ENCODE results near the gene ADRB2.
"Not testable (repeated sequence)": the region's sequence is repeated elsewhere in the genome, so short reads cannot be mapped to it uniquely, and the experiment has no call there.

Gene ADRB2

DNA sequence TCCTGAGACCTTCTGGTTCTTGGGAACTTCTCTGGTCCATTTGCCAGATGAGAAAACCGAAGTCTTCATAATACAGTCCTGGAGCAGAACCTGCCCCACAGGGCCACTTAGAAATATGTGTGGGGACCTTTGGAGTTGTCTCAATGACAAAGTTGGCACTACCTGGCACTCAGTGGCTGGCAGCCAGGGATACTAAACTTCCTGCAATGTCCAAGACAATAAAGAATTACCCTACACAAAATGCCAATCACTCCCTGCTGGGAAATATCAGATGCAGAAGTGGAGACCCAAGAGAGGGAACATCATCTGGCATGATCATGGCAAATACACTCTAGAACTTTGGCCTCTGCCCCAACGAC lies 29.6 kb downstream of the ADRB2 start:
- no peak for DNase-seq

- no peak for DNase-seq
These were observed 30.0 kb downstream of the ADRB2 start for GRCh38 chr5:148856424-148856823.

DNA sequence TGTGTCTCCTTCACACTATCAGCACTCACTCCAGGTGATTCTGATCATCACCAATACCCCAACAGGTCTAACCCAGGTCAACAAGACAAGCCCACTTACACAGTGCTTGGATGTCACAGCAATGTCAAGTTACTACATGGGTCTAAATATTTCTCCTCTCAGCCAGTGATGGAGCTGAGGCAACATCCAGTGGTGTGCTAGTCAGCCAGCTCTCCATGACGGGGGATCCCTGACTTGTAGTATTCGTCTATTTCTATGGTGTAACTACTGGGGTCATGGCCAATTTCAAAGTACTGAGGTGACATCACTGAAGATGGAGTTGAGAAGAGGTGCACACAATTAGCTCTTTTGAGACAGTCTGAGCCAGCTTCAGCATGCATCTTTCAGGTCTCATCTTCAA lies 31.1 kb downstream of the ADRB2 start:
- DNase-seq = no peak

GRCh38 chr5:148858106-148858505 lies 31.7 kb downstream of the ADRB2 start:
- DNase-seq = no peak

DNA sequence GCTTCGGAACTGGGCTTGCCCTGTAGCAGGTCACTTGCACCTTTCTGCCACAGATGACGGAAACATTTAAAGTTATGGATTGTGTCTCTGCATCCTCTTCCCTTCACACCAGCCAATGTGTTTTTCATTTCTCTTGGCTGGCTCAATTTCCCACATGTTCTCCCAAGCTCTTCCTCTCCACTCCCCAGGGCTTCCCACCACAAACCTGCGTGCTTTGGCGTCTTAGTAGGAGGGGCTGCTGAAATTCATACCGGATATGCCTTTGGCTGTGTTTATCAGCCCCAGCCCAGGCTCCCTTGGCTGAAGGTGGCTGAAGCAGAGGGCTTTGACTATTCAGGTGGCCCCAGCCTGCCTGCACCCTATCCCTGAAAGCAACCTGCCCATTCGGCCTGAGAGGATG lies 32.1 kb downstream of the ADRB2 start:
- DNase-seq = no peak

DNA sequence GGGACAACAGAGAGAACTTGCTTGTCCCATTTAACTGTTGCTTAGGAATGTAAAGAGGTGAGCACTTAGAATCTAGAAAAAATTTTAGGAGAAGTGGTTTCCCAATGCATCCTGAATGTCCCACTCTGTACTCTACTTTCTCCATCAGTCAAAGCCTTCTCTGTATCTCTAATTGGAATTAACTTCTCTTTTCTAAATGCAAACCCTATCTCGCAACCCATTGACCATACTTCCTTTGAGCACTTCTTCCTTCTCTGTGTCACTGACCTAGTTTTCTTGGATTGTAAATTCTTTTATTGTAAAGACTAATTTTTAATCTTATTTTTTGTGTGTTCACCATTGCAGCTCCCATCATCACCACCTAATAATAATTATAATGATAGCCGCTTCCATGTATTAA lies 33.3 kb downstream of the ADRB2 start:
- no peak for DNase-seq

DNA sequence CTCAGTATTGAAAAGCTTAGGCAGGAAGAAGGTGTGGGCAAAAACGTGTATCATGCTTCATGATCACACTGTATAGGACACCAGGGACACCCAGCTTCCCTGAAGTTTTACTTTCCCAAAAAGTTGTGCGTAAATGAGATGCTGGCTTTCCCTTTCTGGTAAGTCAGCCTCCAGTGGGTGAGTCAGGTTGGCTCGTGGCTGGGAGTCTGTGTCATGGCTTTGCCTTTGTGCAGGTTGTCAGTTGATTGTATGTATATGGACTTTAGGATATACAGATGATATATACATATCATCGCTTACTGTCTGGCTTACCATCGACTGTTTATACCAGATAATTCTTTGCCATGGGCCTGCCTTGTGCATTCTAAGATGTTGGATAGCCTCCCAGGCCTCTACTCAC lies 34.2 kb downstream of the ADRB2 start:
- no peak for DNase-seq

- no peak for DNase-seq
These were observed 34.7 kb downstream of the ADRB2 start for GRCh38 chr5:148861088-148861487.

DNA sequence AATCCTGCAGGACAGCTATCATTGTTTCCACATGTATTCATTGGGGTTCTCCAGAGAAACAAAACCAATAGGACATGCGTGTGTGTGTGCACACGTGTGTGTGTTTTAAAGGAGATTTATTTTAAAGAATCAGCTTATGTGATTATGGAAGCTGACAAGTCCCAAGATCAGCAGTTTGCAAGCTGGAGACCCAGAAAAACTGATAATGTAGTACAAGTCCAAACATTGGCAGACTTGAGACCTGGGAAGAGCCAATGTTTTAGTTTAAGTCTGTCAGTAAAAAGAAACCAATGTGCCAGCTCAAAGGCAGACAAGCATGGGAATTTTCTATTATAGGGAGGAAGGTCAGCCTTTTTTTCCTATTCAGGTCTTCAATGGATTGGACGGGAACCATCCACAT lies 35.3 kb downstream of the ADRB2 start:
- DNase-seq = no peak

- DNase-seq = no peak
These were observed 37.9 kb downstream of the ADRB2 start for GRCh38 chr5:148864113-148864841.

DNA sequence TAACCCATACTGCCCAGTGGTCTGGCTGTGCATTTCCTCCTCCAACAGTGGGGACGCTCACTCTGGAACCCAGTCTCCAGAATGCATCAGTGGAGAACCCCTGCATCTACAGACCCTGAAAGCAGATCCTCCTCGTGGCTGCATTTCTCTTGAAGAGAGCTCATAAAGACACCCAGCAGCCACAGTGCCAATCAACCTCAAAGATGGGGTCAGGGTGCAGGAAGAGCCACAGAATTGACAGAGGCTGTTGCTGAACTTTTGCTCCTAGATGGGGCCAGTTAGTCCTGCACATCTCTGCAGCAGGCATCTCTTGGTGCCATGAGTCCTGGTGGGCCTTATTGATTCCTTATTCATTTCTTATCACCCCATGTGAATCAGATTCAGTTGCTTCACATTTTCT lies 39.6 kb downstream of the ADRB2 start:
- no peak for DNase-seq

GRCh38 chr5:148873120-148873519 lies 46.7 kb downstream of the ADRB2 start:
- no peak for DNase-seq

GRCh38 chr5:148873690-148874485 lies 47.5 kb downstream of the ADRB2 start:
- no peak for DNase-seq

DNA sequence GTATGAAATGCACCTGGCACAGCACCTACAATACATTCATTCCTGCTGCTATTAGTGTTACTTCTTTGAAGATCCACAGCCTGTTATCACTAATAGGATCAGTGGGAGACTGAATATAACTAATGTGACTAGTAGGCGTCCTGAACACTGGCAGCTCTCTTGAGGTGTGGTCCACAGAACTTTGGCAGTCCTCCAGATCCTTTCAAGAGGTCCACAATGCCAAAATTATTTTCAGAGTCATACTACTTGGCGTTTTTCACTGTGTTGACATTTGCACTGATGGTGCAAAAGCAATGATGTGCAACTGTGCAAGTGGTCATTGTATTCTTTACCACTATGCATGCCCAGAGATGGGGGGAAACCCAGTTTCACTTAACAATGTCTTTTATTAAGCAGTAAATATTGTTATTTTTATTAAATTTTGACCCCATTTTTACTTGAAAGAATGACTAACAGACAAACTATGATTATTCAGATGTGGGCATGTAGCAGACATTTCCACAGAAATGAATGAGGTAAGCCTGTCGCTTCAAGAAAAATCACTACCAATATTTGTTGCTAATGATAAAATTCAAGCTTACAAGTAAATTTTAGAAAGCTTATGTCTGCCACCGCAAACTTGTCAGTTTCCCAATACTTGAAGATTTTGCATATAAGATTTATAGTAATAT lies 48.9 kb downstream of the ADRB2 start:
- no peak for DNase-seq

DNA sequence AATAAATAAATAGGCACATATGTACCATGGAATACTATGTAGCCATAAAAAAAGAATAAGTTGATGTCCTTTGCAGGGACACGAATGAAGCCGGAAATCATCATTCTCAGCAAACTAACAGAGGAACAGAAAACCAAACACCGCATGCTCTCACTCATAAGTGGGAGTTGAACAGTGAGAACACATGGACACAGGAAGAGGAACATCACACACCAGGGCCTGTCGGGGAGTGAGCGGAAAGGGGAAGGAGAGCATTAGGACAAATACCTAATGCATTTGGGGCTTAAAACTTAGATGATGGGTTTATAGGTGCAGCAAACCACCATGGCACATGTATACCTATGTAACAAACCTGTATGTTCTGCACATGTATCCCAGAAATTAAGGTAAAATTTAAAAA lies 51.0 kb downstream of the ADRB2 start:
- not testable (repeated sequence) for DNase-seq

Data from DMS79 (cell line).